ENCODE results near the gene ZNF552.
"Not testable (repeated sequence)": the region's sequence is repeated elsewhere in the genome, so short reads cannot be mapped to it uniquely, and the experiment has no call there.

GRCh38 chr19:57812975-57813820, 1.5 kb downstream of the ZNF552 start:
- TF ChIP-seq CTCF, POLR2AphosphoS5, POLR2A, EP300 (IDR thresholded peaks at IDR 0.05): not testable (repeated sequence)
